ENCODE data around the gene PDGFRB.

DNA sequence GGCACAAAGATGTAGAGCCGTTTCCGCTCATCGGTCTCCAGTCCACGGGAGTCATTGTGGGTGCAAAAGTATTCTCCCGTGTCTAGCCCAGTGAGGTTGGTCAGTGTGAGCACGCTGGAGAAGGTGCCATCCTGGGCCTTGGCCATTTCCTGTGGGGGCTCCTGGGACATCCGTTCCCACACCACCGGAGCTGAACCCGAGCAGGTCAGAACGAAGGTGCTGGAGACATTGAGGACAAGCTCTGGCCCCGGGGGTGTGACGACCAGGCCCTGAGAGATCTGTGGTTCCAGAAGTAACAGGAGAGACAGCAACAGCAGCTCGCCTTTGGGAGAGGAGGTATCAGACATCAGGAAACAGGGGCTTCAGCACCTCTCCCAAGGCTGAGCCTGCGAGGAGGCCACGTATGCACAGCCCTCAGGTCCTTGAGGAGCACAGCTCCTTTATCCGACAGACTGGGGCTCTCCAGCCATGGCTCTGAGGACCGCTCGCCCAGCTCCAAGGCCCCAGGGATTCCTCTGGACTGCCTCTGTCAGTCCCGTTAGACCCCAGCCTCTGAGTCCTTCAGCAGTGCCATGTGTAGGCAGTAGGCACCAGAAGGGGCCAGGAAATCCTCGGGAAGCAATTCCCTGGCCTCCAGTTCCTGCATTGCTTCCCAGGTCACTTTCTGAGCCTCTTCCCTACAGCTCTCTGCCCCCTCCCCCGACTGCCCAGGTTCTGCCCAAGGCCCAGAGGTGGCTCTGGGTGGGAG lies 19.9 kb downstream of the PDGFRB start:
- TF ChIP-seq, protein P1, sequence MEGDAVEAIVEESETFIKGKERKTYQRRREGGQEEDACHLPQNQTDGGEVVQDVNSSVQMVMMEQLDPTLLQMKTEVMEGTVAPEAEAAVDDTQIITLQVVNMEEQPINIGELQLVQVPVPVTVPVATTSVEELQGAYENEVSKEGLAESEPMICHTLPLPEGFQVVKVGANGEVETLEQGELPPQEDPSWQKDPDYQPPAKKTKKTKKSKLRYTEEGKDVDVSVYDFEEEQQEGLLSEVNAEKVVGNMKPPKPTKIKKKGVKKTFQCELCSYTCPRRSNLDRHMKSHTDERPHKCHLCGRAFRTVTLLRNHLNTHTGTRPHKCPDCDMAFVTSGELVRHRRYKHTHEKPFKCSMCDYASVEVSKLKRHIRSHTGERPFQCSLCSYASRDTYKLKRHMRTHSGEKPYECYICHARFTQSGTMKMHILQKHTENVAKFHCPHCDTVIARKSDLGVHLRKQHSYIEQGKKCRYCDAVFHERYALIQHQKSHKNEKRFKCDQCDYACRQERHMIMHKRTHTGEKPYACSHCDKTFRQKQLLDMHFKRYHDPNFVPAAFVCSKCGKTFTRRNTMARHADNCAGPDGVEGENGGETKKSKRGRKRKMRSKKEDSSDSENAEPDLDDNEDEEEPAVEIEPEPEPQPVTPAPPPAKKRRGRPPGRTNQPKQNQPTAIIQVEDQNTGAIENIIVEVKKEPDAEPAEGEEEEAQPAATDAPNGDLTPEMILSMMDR (IDR thresholded peaks at IDR 0.05) = no peak
- TF ChIP-seq POLR2A (IDR thresholded peaks at IDR 0.05; ENCODE audit: low read length) (no peak), ZNF302 (CRISPR knock-in tag; IDR thresholded peaks at IDR 0.05) (no peak), NFE2L2 (conservative IDR thresholded peaks at IDR 0.05; ENCODE audit: low read length) (no peak)
- TF ChIP-seq, protein P2, sequence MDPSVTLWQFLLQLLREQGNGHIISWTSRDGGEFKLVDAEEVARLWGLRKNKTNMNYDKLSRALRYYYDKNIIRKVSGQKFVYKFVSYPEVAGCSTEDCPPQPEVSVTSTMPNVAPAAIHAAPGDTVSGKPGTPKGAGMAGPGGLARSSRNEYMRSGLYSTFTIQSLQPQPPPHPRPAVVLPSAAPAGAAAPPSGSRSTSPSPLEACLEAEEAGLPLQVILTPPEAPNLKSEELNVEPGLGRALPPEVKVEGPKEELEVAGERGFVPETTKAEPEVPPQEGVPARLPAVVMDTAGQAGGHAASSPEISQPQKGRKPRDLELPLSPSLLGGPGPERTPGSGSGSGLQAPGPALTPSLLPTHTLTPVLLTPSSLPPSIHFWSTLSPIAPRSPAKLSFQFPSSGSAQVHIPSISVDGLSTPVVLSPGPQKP (IDR thresholded peaks at IDR 0.05; ENCODE audit: low read depth, low read length) = no peak

Data from A549 (cell line).